OCI-LY1 (cell line): Measurements from ENCODE around the gene CTTNBP2NL.

ENCODE experiments used
- H2AFZ ChIP-seq: fragments of 200-600 bp; sonication (generic), shearing (Covaris generic); 2 replicates; pipeline ENCODE4 v1.6.0; 2014; ENCODE audit warnings: antibody characterized with exemption, mild to moderate bottlenecking, low read length
- H3F3A ChIP-seq: fragments of 200-600 bp; sonication (generic), shearing (Covaris generic); 2 replicates; pipeline ENCODE4 v1.6.0; 2014; ENCODE audit warnings: mild to moderate bottlenecking, antibody characterized with exemption, low read length, moderate library complexity; ENCODE audit not compliant: insufficient read depth
- H3K27ac ChIP-seq: fragments of 200-600 bp; sonication (generic); 2 replicates; pipeline ENCODE4 v1.5.1; 2014; ENCODE audit warnings: low read length, mixed run types, mild to moderate bottlenecking, low read depth; ENCODE audit not compliant: poor library complexity, severe bottlenecking
- H3K27me3 ChIP-seq: fragments of 200-600 bp; sonication (generic); 2 replicates; pipeline ENCODE4 v1.6.0; 2014; ENCODE audit warnings: antibody characterized with exemption, mild to moderate bottlenecking, low read length, moderate library complexity; ENCODE audit not compliant: insufficient read depth
- H3K36me3 ChIP-seq: fragments of 200-600 bp; sonication (generic); 2 replicates; pipeline ENCODE4 v1.6.1; 2014; ENCODE audit warnings: mild to moderate bottlenecking, antibody characterized with exemption, low read length, moderate library complexity, mixed read lengths; ENCODE audit not compliant: insufficient read depth
- H3K4me1 ChIP-seq: fragments of 200-600 bp; sonication (generic); 2 replicates; pipeline ENCODE4 v1.5.1; 2014; ENCODE audit warnings: mild to moderate bottlenecking, low read length, moderate library complexity; ENCODE audit not compliant: insufficient read depth, severe bottlenecking
- H3K4me2 ChIP-seq: fragments of 200-600 bp; sonication (generic), shearing (Covaris generic); 2 replicates; pipeline ENCODE4 v1.6.1; 2014; ENCODE audit warnings: low read length
- H3K4me3 ChIP-seq: fragments of 200-600 bp; sonication (generic); 2 replicates; pipeline ENCODE4 v1.5.1; 2014; ENCODE audit warnings: low read length, low read depth, mild to moderate bottlenecking, mixed read lengths; ENCODE audit not compliant: poor library complexity, severe bottlenecking
- H3K79me2 ChIP-seq: fragments of 200-600 bp; shearing (Covaris generic); 2 replicates; pipeline ENCODE4 v1.6.1; 2016; ENCODE audit warnings: mixed run types, low read length, mixed read lengths; ENCODE audit not compliant: insufficient read depth
- H3K9ac ChIP-seq: fragments of 200-600 bp; sonication (generic), shearing (Covaris generic); 2 replicates; pipeline ENCODE4 v1.6.1; 2014; ENCODE audit warnings: mild to moderate bottlenecking, low read length, mixed read lengths
- H3K9me2 ChIP-seq: fragments of 200-600 bp; sonication (generic), shearing (Covaris generic); 2 replicates; pipeline ENCODE4 v1.6.1; 2014; ENCODE audit warnings: low read depth, mild to moderate bottlenecking, low read length, mixed read lengths
- H3K9me3 ChIP-seq: fragments of 200-600 bp; shearing (Covaris generic); 2 replicates; pipeline ENCODE4 v1.6.1; 2014; ENCODE audit warnings: low read length, mixed read lengths
- H4K20me1 ChIP-seq: fragments of 200-600 bp; sonication (generic), shearing (Covaris generic); 2 replicates; pipeline ENCODE4 v1.6.0; 2016; ENCODE audit warnings: mild to moderate bottlenecking, low read length; ENCODE audit not compliant: insufficient read depth
- EZH2 ChIP-seq: fragments of 200-600 bp; sonication (generic), shearing (Covaris generic); IDR thresholded peaks from 2 replicates; pipeline ENCODE4 v1.8.0; 2017; ENCODE audit warnings: borderline replicate concordance, mixed run types, mild to moderate bottlenecking, antibody characterized with exemption, low read length, moderate library complexity, mixed read lengths
- TF ChIP-seq, protein P1 (sequence below): fragments of 200-600 bp; sonication (generic), shearing (Covaris generic); IDR thresholded peaks from 2 replicates; pipeline ENCODE4 v1.5.1; 2017; ENCODE audit warnings: mild to moderate bottlenecking, antibody characterized with exemption, low read length, moderate library complexity, mixed read lengths

Gene CTTNBP2NL

GRCh38 chr1:112359961-112360767, 35.9 kb upstream of the CTTNBP2NL start:
- Histone ChIP-seq H3K27me3 (no peaks in the 10 kb centered on the region), H3F3A (no peaks in the 10 kb centered on the region), H3K9me2 (no peaks in the 10 kb centered on the region), H3K27ac (no peak overlapping the region), H4K20me1 (no peaks in the 10 kb centered on the region), H3K79me2 (no peaks in the 10 kb centered on the region), H3K36me3 (no peaks in the 10 kb centered on the region), H2AFZ (no peak overlapping the region), H3K4me1 (no peaks in the 10 kb centered on the region), H3K4me3 (no peak overlapping the region), H3K9me3 (no peaks in the 10 kb centered on the region), H3K9ac (no peak overlapping the region), H3K4me2 (no peak overlapping the region)
- TF ChIP-seq EZH2: no peak
- TF ChIP-seq, protein P1, sequence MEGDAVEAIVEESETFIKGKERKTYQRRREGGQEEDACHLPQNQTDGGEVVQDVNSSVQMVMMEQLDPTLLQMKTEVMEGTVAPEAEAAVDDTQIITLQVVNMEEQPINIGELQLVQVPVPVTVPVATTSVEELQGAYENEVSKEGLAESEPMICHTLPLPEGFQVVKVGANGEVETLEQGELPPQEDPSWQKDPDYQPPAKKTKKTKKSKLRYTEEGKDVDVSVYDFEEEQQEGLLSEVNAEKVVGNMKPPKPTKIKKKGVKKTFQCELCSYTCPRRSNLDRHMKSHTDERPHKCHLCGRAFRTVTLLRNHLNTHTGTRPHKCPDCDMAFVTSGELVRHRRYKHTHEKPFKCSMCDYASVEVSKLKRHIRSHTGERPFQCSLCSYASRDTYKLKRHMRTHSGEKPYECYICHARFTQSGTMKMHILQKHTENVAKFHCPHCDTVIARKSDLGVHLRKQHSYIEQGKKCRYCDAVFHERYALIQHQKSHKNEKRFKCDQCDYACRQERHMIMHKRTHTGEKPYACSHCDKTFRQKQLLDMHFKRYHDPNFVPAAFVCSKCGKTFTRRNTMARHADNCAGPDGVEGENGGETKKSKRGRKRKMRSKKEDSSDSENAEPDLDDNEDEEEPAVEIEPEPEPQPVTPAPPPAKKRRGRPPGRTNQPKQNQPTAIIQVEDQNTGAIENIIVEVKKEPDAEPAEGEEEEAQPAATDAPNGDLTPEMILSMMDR: no peak

DNA sequence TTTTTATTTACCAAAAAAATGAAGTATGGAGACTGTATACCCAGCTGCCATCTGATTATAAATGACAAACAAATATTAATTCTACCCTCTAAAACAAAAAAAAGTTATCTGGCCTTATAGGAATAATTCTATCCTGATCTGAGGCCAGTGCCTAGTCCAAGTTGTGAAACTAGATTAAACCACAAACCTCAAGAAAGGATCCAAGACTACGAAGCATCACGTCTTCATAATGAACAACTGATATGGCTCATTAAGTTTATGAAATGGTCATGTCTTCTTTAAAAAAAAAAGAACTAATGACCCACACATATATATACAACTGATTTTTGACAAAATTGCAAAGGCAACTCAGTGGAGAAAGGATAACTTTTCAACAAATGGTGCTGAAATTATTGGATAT, 32.4 kb upstream of the CTTNBP2NL start:
- Histone ChIP-seq H3K36me3 (no peaks in the 10 kb centered on the region), H3K4me1 (no peaks in the 10 kb centered on the region)
- TF ChIP-seq, protein P1: no peak
- TF ChIP-seq EZH2: no peak

GRCh38 chr1:112368198-112368597, 27.8 kb upstream of the CTTNBP2NL start:
- no peak overlapping the region for H3K4me2 ChIP-seq
- H3K79me2 ChIP-seq: no peaks in the 10 kb centered on the region
- no peak overlapping the region for H3K4me3 ChIP-seq
- no peaks in the 10 kb centered on the region for H3F3A ChIP-seq
- H3K4me1 ChIP-seq: no peaks in the 10 kb centered on the region
- H3K9ac ChIP-seq: no peak overlapping the region
- no peaks in the 10 kb centered on the region for H3K27me3 ChIP-seq
- no peaks in the 10 kb centered on the region for H3K9me3 ChIP-seq
- H2AFZ ChIP-seq: no peak overlapping the region
- TF ChIP-seq EZH2: no peak
- TF ChIP-seq, protein P1: no peak
- H3K36me3 ChIP-seq: no peaks in the 10 kb centered on the region
- no peak overlapping the region for H3K27ac ChIP-seq
- no peaks in the 10 kb centered on the region for H4K20me1 ChIP-seq
- H3K9me2 ChIP-seq: no peaks in the 10 kb centered on the region

More for the DNA sequence above, 32.4 kb upstream of the CTTNBP2NL start:
- Histone ChIP-seq H3K4me2 (no peak overlapping the region), H3K9ac (no peak overlapping the region), H3K9me2 (no peaks in the 10 kb centered on the region), H2AFZ (no peak overlapping the region), H3K27me3 (no peaks in the 10 kb centered on the region), H4K20me1 (no peaks in the 10 kb centered on the region), H3K27ac (no peak overlapping the region), H3K9me3 (no peaks in the 10 kb centered on the region), H3F3A (no peaks in the 10 kb centered on the region), H3K4me3 (no peak overlapping the region), H3K79me2 (no peaks in the 10 kb centered on the region)
